ENCODE measurements around the gene APOM. TPM values are rescaled to one million over a fixed set of nuclear protein-coding genes. Genes with fewer than 3 reads are reported as not detected.

Gene APOM
- total RNA-seq: 2.5 and 3.4 TPM in 2 replicates

DNA sequence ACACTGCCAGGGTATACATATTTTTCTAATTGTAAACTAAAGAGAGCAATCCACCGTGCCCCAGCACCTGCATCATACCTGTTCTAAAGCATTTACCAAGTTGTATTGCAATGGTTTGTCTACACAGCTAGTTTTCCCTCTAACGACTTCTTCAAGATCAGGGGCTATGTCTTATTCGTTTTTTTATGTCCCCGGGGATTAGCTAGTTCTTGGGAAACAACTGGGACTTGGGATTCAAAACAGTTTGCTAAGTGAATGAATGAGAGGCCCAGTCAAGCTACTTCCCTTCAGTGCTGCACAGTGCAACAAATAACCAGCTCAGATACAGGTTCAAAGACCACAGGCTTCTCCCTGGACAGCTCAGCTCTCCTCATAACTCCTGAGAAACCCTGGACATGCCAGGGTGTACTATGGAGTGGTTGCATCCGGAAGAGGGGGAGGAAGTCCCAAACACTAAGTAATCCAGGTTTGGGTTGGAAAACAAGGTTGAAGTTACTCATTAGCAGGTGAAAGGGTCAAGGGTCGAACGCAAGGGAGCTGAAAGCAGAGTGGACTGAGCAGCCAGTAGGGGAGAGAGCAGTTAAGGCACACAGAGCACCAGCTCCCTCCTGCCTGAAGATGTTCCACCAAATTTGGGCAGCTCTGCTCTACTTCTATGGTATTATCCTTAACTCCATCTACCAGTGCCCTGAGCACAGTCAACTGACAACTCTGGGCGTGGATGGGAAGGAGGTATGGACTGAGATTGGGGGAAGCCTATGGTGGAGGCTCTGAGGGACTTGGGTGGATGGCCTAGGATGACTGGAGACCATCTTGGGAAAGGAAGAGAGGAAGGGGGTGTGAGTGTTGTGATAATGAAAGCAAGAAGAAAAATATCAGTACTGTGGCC, at the start of gene APOM:
TSS of gene APOM (plus strand) at position 546 of the 889 bp plus-strand sequence. CDS start at position 619, 73 bp downstream.
- Mint-ChIP-seq H3K27ac (peak within 1 kb of the TSS; percentile 14), H3K4me3 (no peak within 1 kb of the TSS), H3K9me3 (no peaks in the 10 kb centered on the region), H3K27me3 (peaks cover 3% of the 10 kb centered on the region), H3K36me3 (ENCODE audit: low read depth) (peaks cover 51% of the 10 kb centered on the region), H3K4me1 (peaks cover 65% of the 10 kb centered on the region)
- no peak for DNase-seq
- intact Hi-C loops (cut with micrococcal nuclease): no loop called here

DNA sequence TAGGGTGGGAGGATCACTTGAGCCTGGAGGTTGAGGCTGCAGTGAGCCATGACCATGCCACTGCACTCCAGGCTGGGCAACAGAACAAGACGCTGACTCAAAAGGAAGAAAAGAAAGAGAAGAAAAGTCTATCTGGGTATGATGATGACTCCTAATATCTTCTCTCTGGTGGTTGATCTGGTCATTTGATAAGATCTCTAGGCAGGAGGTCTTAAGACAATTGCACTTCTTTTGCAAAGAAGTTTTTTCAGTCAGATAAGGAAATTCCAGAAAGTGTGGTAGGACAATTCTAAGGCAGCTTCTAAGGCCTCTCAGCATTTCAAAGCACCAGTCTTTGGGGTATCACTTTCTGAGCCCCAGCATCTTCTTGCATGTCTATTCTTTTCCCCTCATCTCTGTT, 48.4 kb upstream of the APOM start:
- no peak overlapping the region for H3K4me3 Mint-ChIP-seq
- H3K36me3 Mint-ChIP-seq (ENCODE audit: low read depth): no peaks in the 10 kb centered on the region

DNA sequence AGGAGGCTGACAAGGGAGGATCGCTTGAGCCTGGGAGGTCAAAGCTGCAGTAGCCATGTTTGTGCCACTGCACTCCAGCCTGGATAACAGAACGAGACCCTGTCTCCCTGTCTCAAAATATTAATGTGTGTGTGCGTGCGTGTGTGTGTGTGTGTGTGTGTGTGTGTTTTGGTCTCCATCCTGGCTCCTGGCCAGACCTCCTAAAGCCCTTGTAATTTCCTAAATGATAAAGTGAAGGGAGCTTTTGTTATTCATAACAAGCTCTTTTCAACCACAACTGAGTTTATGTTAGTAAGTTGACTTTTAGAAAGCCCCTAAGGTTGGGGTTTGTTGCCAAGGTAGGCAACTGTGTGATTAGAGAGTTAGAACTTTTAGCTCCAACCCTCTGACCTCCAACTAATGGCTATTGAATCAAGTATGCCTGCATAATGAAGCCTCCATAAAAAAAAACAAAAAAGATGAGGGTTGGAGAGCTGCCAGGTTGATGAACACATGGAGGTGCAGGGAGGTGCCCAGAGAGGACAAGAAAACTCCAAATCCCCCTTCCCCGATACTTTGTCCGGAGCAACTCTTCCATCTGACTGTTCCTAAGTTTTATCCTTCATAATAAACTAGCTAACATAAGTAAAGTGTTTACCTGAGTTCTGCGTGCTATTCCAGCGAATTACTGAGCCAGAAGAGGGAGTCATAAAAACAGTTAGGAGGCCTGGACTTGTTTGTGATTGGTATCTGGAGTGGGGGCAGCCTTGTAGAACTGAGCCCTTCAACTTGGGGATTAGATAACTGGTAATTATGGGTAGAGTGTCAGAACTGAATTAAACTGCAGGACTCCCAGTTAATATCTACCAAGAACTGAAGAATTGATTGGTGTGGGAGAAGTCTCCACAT, 45.9 kb upstream of the APOM start:
- Mint-ChIP-seq H3K4me1 (peaks cover 6% of the 10 kb centered on the region), H3K27ac (no peak overlapping the region), H3K27me3 (no peaks in the 10 kb centered on the region), H3K36me3 (ENCODE audit: low read depth) (no peaks in the 10 kb centered on the region), H3K9me3 (no peaks in the 10 kb centered on the region), H3K4me3 (no peak overlapping the region)
- intact Hi-C loops (cut with micrococcal nuclease): no loop called here
- DNase-seq: no peak

More for the DNA sequence above, 48.4 kb upstream of the APOM start:
- H3K27ac Mint-ChIP-seq: no peak overlapping the region
- H3K27me3 Mint-ChIP-seq: peaks cover 2% of the 10 kb centered on the region
- H3K4me1 Mint-ChIP-seq: peaks cover 6% of the 10 kb centered on the region
- no peaks in the 10 kb centered on the region for H3K9me3 Mint-ChIP-seq
- no peak for DNase-seq
- intact Hi-C loops (cut with micrococcal nuclease): no loop called here

DNA sequence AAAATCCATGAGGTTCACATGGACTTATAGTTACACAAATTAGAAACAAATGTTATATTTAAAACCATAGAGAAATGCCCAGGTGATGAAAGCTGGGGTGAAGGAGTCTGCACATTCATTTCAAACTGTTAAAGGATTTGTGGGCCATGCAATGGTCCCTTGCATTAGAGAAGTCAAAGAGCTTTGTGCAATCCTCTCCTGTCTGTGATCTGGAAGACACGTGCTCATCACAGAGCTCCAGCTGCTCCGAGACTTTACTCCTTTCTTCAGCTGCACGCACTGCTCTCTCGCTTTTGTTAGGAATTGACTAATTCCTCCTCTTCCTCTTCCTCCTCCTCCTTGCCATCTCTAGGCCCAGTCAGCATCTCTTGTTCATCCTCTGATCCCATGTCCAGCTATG, 44.7 kb upstream of the APOM start:
- H3K4me1 Mint-ChIP-seq: peaks cover 18% of the 10 kb centered on the region
- no peaks in the 10 kb centered on the region for H3K9me3 Mint-ChIP-seq
- no peaks in the 10 kb centered on the region for H3K27me3 Mint-ChIP-seq
- H3K36me3 Mint-ChIP-seq (ENCODE audit: low read depth): no peaks in the 10 kb centered on the region
- intact Hi-C loops (cut with micrococcal nuclease): no loop called here
- no peak overlapping the region for H3K4me3 Mint-ChIP-seq
- no peak overlapping the region for H3K27ac Mint-ChIP-seq
- DNase-seq: no peak

DNA sequence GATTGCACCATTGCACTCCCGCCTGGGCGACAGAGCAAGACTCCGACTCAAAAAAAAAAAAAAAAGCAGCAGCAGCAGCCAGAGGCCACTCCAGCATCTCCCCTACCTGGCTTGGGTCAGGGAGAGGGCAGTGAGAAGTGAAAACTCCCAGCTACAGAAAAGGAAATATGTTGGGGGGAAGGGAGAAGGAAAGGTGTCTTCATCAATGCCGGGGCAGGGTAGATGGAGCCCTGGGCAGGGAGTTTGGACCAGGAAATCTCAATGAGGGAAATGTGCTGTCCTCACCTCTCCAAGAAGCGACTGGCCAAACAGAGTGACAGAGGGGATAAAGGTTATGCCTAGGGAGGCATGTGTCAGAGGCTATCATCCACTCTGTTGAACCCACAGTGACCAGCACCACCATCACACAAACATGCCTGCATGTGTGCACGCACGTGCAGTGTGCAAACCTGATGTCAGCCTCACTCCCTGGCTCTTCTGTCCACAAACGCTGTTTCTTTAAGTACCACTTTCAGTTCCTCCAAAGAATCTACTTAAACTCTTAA, 41.5 kb upstream of the APOM start:
- intact Hi-C loops (cut with micrococcal nuclease): no loop called here
- H3K36me3 Mint-ChIP-seq (ENCODE audit: low read depth): peaks cover 13% of the 10 kb centered on the region
- no peak overlapping the region for H3K27ac Mint-ChIP-seq
- H3K4me1 Mint-ChIP-seq: peaks cover 27% of the 10 kb centered on the region
- no peaks in the 10 kb centered on the region for H3K9me3 Mint-ChIP-seq
- no peak overlapping the region for H3K4me3 Mint-ChIP-seq
- no peak for DNase-seq
- no peaks in the 10 kb centered on the region for H3K27me3 Mint-ChIP-seq

DNA sequence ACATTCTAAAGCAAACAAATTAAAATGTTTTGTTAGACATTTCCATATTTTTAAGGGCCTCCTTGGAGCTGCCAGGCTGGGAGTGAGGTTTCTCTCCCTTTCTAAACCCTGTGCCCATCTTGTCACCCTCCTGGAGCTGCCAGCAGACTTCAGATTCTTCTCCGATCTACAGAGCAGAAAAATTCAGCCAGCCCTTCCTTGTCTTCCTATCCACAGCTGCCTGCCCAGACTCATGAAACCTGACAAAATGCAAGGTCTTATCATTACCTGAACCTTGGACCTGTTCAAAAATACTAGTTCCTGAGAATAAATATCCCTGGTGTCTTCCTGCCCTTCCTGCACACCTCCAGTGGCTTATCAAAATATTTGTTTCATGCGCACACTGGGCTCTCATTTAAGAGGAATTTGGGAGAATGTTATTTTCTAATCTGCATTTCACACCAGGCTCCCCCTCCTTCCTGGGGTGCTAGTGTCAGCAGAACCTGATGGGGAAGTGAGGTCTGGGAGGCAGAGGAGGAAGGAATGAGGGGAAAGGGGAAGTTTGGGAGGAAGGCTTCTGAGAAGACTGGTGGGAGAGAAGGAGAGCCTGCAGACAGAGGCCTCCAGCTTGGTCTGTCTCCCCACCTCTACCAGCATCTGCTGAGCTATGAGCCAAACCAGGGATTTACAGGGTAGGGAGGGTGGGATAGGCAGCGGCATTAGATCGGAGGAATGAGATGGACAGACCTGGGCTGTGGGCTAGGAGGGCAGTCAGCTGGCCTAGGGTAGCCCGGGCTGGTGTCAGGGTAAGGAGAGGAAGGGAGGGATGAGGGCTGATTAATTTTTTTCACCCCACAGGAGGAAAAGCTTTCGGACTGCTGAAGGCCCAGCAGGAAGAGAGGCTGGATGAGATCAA, 40.8 kb upstream of the APOM start, which contains the start of gene AIF1:
TSS of gene AIF1 (plus strand) at position 551 of the 895 bp plus-strand sequence. CDS start at position 647, 96 bp downstream.
- peaks cover 30% of the 10 kb centered on the region for H3K4me1 Mint-ChIP-seq
- intact Hi-C loops (cut with micrococcal nuclease): no loop called here
- H3K27me3 Mint-ChIP-seq: no peaks in the 10 kb centered on the region
- no peak for DNase-seq
- peak within 1 kb of the TSS; percentile 94 for H3K4me3 Mint-ChIP-seq
- peaks cover 15% of the 10 kb centered on the region for H3K36me3 Mint-ChIP-seq (ENCODE audit: low read depth)
- H3K27ac Mint-ChIP-seq: peak within 1 kb of the TSS; percentile 96
- H3K9me3 Mint-ChIP-seq: no peaks in the 10 kb centered on the region

DNA sequence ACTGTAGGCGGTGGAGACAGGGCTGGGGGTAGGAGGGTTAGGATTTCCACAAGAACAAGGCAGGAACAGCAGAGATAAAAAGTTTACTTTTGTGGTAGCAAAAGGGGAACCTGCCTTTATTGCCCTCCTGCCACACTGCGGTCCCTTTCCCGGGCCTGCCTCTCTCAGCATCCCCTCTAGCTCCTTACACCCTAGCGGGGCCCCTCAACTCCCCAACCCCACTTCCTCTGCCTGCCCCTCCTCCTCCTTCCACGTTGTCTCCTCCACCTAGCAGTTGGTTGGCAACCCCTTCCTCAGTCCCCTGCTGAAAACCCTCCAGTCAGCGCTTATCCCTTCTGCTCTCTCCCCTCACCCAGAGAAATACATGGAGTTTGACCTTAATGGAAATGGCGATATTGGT, 39.9 kb upstream of the APOM start:
- Mint-ChIP-seq H3K4me3 (peak overlapping the region; percentile 94), H3K36me3 (ENCODE audit: low read depth) (peaks cover 17% of the 10 kb centered on the region), H3K9me3 (no peaks in the 10 kb centered on the region), H3K4me1 (peaks cover 32% of the 10 kb centered on the region), H3K27ac (peak overlapping the region; percentile 96), H3K27me3 (no peaks in the 10 kb centered on the region)
- intact Hi-C loops (cut with micrococcal nuclease): no loop called here
- peak; percentile 80 for DNase-seq

DNA sequence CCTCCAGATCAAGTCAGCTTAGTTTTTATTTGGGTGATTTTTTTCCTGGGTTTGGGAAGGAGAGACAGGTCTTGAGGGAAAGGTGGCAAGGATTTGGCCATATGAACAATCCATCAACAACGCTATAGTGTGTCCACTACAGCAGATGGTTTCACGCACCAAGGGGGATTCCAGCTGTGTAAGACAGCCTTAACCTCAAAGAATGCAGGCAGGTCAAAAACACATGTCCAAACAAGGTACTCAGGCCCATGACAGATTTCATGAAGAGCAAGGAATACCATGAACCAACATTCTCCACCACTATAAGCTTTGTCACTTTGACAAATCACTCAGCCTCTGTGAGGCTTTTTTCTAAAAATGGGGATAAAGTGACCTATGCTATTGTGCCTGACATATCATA, 38.7 kb upstream of the APOM start:
- H3K4me1 Mint-ChIP-seq: peaks cover 38% of the 10 kb centered on the region
- intact Hi-C loops (cut with micrococcal nuclease): no loop called here
- H3K4me3 Mint-ChIP-seq: peak overlapping the region; percentile 94
- no peaks in the 10 kb centered on the region for H3K9me3 Mint-ChIP-seq
- peaks cover 27% of the 10 kb centered on the region for H3K36me3 Mint-ChIP-seq (ENCODE audit: low read depth)
- no peaks in the 10 kb centered on the region for H3K27me3 Mint-ChIP-seq
- H3K27ac Mint-ChIP-seq: peak overlapping the region; percentile 96
- DNase-seq: no peak

DNA sequence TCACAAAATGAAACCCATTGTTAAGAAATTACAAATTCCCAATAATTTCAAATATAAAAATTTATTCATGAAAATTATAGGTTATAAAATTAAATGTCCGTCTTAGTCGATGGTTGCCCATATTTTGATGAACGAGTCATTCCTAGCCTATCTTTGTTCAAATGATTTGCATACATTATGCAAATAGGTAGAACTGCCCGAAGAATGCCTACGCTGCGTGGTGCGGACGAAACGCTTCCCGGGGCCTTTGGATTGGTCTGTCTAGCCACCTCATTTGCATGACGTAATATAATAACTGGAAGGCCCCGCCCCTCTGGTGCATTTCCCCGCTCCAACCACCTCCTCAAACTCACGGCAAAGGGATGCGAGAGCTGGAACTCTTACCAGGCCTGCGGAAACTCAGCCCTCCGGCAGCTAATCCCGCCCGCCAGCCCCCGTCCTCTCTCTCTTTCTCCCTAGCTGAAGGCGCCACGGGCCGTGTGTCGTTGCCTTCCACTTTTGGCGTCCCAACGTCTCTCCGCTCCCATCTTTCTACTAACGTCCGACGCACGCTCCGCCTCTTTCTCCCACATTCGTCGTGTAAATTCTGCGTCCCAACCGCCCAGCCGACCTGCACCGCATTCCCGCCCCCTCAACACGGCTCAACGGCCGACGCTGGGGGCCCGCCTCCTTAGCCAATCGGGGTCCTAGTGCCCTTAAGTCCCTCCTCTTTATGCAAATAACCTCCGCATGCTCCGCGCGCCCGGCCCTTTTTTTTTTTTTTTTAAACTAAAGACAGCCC, 35.7 kb upstream of the APOM start:
- Mint-ChIP-seq H3K4me3 (peak overlapping the region; percentile 90), H3K27me3 (no peaks in the 10 kb centered on the region), H3K9me3 (no peaks in the 10 kb centered on the region), H3K4me1 (peaks cover 46% of the 10 kb centered on the region), H3K36me3 (ENCODE audit: low read depth) (peaks cover 53% of the 10 kb centered on the region), H3K27ac (peak overlapping the region; percentile 95)
- peak; percentile 99 for DNase-seq
- intact Hi-C loops (cut with micrococcal nuclease): loop anchor here (1.0 to 2.0 kb wide), 8 partner anchors 32 to 423 kb away; partner anchors contain the start of genes BAG6, DDX39B and NFKBIL1

DNA sequence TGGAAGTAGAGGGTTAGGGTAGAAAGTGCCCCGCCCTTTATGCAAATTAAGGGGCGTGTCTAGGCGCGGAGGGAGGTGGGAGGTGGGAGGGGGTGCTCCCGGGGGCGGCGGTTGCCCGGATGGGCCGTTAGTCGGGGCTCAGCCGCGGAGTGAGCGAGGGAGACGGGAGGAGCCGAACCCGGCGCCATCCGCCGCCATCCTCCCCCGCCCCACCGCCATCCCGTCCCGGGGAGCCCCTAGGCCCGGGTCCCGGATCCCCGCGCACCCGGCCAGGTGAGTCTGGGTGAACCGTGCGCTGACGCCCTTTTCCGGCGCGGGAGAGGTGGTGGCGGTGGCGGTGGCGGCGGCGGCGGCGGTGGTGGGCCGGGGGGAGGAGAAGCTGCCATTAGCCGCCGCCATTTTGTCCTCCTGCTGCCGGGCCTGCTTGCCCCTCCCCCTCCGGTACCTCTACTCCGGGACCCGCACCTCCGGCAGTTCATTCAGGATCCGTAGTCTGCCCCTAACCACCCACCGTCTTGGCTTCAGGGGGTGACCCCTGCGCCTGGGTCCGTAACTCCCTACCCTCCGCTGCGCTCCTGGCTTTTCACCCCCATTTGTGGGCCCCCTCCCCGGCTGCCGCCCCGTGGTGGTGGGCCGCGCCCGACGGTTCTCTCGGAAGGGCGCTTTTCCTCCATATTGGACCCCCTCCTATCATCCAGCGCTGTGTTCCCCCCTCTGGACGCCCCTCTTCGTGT, 34.9 kb upstream of the APOM start, which contains the start of gene PRRC2A:
TSS of gene PRRC2A (plus strand) at position 130 of the 734 bp plus-strand sequence. CDS start 2,075 bp downstream, outside the sequence.
- Mint-ChIP-seq H3K27ac (peak within 1 kb of the TSS; percentile 95), H3K36me3 (ENCODE audit: low read depth) (peaks cover 60% of the 10 kb centered on the region), H3K9me3 (no peaks in the 10 kb centered on the region), H3K4me3 (peak within 1 kb of the TSS; percentile 90), H3K4me1 (peaks cover 39% of the 10 kb centered on the region), H3K27me3 (no peaks in the 10 kb centered on the region)
- intact Hi-C loops (cut with micrococcal nuclease): loop anchor here (1.0 to 2.0 kb wide), 8 partner anchors 32 to 423 kb away; partner anchors contain the start of genes BAG6, DDX39B and NFKBIL1
- peak; percentile 93 for DNase-seq

DNA sequence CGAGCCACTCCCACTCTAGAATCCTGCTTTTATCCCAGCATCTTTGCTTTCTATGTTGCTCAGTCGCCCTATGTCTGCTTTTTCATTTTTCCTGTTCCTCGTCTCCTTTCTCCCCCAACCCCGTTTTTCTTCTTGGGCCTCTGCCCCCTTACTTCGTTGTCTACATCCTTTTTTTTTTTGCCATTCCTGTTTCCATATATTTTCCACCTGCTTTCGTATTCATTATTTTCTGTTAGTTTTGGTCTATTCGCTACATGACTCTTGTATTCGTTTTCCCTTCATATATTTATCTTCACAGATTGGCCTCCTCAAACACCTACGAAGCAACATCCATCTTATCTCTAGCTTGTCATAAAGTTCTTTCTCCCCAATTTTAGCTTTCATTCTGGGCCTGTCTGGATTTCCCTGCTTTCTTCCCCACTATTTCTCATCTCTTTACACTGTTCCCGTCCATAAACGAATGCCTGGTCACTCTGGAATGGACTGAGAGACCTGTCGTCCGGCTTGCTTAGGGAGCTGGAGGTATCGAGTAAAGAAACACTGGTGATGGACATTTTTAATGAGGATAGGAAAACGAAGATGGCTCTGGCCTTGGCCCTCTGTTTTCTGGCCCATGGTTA, 34.3 kb upstream of the APOM start:
- Mint-ChIP-seq H3K4me3 (peak overlapping the region; percentile 90), H3K27ac (peak overlapping the region; percentile 87), H3K27me3 (no peaks in the 10 kb centered on the region), H3K36me3 (ENCODE audit: low read depth) (peaks cover 66% of the 10 kb centered on the region), H3K9me3 (no peaks in the 10 kb centered on the region), H3K4me1 (peaks cover 34% of the 10 kb centered on the region)
- intact Hi-C loops (cut with micrococcal nuclease): loop anchor here (2.0 kb wide), 2 partner anchors 41 to 117 kb away; no protein-coding TSS in a partner anchor
- DNase-seq: no peak
